GM19099 (cell line): ENCODE data around the gene TCL1A.

Experiments used
- POLR2A ChIP-seq: IDR thresholded peaks from 3 replicates; pipeline ENCODE4 v1.6.1; 2011; ENCODE audit warnings: low read depth; ENCODE audit not compliant: insufficient read length; ENCODE audit errors: extremely low read depth

TCL1A gene

DNA sequence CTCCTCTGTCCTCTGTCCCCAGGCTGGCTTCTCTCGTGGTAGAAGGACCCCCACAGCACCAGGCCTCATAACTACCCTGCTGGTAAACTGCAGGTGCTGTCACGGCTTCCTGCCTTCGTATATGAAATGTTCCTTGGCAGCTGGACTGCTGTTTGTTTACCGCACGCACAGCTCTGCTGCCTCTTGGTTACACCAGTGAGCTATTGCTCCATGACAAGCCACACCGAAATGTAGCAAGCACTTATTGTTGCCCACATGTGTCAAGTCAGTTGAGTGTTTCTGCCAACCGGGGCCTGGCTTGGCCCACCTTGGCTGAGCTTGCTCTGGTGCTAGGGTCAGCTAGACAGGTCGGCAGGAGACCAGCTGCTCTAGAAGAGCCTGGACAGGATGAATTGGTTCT, 49.4 kb downstream of the TCL1A start:
- TF ChIP-seq POLR2A = no peak

DNA sequence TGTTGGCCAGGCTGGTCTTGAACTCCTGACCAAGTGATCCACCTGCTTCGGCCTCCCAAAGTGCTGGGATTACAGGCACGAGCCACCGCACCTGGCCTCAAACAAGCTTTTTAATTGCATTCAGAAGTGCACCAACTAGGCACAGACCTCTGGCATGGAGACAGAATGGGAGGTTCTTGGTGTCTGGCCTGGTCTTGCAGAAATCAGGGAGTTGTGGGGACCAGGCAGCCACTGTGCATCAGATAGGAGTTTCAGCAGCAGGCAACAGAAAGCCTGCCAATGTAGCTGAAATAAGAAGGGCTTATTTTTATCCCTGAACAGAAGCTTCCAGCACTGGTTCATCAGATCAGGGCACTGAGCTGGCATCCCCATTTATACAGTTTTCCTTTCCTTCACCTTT, 49.9 kb downstream of the TCL1A start:
- TF ChIP-seq POLR2A = no peak

DNA sequence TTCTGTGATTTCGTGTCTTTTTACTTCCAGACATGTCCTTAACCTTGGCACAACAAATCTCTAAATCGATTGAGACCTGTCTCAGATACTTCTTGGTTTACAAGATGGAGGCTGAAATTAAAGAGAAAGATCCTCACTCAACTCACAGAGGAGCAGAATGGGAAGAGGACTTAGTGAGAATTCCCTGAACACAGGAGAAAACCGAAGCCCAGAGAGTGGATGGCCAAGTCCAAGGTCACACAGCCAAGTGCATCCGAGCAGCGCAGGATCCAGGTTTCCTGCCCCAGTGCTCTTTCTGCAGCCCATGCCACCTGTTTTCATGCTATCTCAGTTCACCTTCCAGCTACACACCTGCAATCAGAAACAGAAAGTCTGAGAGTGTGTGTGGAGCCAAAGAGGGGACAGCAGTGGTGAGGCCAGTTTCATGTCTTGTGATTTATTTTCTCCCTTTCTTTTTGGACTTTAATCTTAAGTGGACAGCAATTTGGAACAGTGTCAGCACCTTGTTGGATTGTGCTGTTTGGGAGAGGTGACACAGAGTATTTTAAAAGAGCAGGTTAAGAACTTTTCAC, 50.6 kb downstream of the TCL1A start:
- TF ChIP-seq POLR2A = peak; percentile 14

DNA sequence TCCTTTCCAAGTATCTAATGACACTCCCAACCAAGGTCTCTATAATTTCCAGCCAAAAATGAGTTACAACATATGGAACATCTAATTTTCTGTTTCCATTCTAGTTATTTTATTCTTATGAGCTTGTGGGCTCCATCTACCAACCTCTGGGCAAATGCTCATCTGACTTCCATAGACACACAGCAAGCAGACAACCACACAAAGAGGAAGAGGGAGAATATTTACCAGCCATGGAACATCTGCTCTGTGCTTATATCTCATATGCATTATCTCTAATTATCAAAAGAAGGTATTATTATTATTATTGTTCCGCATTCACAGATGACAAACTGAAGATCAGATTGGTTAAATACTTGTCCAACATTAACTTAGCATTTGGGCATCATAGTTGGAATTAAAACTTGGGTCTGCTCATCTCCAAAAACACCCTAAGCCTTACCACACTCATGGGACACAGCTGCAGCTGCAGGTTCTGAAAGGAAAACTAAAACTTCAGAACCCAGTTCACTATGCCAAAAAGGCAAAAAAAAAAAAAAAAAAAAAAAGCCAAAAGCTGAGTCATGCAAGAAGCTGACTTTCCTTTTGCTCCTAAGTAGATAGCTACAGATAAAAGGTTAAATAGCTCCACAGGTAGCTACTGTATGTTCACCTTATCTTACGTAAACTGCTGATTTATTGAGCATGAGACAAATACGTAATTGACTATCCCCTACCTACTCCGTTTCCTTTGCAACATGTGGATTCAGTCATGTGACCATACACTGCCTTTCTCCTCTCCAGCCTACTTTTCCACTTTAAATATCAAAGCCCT, 51.3 kb downstream of the TCL1A start:
- no peak for TF ChIP-seq POLR2A

DNA sequence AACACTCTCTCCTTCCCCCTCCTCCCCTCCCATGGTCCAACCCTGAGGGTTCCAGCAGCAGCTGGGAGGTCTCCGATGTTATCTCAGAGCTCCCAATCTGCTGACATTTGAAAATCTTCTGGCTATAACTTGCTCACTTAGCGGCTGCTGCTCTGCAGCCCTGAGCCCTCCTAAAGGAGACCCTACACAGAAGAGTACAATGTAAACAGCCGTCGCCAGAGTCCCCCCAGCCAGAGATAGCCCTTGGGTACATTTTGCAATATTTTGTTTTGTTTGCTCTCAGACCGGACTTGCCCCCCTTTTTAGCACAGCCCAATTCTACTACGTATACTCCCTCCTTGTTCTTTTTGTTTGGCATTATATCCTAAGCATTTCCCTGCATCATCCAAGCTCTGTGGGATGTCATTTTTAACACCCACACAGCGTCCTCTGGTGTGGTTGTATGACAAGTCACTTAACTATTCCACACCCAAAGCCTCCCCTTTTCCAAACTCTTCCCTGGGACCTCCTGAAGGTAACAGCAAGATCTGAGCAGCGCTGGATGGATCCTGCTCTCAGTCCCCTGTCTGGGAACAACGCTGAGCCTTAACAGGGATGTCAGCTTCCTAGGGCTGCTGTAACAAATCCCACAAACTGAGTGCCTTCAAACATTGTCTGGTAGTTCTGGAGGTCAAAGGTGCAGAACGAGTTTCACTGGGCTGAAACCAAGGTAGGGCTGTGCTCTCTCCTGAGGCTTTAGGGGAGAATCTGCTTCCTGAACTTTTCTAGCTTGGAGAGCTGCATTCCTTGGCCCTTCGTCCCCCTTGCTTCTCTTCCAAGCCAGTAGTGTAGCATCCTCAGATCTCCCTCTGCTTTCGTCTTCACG, 53.0 kb downstream of the TCL1A start:
- no peak for TF ChIP-seq POLR2A

DNA sequence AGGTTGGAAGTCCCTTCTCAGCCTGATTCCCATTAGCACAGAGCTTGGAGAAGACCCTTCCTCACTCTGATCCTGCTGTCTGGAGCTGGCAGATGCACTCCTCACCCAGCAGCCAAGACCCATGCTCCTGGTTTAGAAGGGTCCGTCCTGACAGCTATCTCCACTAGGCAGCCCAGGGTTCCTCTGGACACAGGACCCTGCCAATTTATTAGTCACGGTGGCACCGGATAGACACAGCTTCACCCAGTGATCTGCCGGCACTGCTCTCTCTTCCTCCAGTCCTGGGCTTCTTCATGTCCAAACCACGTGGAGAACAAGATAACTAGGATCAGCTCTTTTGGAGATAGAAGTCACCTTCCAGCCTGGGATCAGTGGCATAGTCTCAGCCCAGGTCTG, 53.9 kb downstream of the TCL1A start:
- TF ChIP-seq POLR2A = no peak
